Measurements from ENCODE around the gene ANKRD12.
"Not testable (repeated sequence)": the region's sequence is repeated elsewhere in the genome, so short reads cannot be mapped to it uniquely, and the experiment has no call there.

Gene ANKRD12

DNA sequence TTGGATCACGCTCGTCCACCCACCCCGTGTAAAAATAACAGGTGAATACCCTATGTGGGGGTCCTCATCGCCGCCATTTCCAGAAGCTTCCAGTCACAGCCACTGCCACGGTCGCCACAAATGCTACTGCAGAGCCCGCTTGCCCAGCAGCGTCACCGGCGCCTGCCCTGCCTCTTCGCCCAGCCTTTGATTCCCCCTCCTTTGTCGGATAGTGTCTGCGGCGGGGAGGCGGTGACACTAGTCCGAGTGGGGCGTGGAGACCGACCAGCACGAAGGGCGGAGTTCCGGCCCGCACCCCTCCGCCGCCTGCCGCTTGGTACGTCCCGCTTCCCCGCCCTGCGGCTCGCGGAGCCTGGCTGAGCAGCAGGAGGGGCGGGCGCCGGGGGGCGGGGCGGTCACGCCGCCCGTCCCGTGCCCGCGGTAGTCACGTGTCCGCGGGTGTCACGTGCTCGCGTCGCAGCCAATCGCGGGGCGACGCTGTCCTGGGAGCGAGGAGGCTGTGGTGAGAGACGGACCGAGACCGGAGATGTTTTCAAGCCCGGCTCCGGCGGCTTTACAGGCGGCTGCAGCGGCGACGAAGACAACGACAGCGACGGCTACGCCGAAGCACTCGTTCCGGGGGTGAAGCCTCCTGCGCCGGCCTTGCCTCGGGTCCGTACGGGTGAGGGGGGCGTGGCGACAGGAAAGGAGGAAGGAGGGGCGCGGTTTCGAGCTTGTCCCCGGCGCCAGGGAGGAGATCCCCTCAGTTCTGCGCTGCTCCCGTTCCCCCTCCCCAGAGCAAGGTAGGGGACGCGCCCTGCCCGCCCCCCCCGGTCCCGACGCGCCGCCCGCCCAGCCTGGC lies at the start of gene ANKRD12:
ANKRD12 (plus strand) TSS at position 467 of the 841 bp plus-strand sequence. CDS start 45,652 bp downstream, outside the sequence.
- DNase-seq, result peak; percentile 99

DNA sequence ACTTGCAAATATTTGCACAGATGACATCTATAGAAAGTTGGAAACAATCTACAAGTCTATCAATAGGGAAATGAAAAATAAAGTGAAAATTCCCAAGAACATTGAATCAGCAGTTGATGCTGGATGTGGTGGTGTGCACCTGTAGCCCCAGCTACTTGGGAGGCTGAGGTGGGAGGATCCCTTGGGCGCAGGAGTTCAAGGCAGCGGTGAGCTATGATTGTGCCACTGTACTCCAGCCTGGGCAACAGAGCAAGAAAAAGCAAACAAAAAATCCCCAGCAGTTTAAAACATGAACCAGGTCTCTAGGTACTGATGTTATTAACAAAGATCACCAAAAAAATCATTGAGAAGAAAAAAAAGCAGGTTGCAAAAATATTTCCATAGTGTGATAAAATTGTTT lies 49.4 kb upstream of the ANKRD12 start:
- no peak for DNase-seq

DNA sequence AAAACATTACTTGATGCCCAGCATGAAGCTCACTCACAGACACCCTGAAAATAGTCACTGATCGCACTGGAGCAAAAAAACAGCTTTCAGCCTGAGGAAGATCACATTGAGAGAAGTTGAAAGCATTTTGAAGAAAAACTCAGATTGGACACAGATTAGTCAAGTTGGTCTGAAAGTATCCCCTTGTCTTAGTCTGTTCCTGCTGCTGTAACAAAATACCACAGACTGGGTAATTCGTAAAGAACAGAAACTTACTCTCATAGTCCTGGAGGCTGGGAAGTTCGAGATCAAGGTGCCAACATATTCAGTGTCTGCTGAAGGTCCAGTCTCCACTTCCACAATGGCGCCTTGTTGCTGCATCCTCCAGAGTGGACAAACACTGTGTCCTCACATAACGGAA lies 48.3 kb upstream of the ANKRD12 start:
- DNase-seq, result no peak

DNA sequence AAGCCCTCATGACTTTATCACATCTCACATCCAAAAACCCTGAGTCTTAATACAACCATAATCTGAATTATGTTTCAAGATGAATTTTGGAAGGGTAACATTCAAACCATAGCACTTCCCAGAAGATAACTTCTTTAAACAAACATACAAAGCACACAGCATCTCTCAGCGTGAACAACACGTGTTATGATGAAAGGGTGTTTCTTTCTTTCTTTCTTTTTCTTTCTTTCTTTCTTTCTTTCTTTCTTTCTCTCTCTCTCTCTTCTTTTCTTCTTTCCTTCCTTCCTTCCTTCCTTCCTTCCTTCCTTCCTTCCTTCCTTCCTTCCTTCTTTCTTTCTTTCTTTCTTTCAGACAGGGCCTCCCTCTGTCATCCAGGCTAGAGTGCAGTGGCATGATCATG lies 47.9 kb upstream of the ANKRD12 start:
- not testable (repeated sequence) for DNase-seq

DNA sequence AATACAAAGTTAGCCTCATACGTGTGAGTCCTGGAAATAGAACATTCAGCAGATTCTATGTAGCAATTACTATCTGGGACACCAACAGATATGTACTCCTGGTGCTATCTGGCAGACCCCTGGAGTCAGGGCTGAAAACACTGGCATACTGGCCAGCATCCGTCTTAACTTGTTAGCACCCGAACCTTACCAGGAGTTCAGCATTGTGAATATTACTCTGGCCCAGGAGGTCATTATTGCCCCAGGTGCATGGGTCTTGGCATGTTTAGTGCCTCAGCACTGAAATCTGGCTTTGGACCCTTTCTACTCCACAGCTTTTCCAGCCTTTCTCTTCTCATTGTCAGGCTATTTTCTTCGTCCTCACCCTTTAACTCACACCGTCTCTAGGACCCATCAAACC lies 46.0 kb upstream of the ANKRD12 start:
- no peak for DNase-seq

DNA sequence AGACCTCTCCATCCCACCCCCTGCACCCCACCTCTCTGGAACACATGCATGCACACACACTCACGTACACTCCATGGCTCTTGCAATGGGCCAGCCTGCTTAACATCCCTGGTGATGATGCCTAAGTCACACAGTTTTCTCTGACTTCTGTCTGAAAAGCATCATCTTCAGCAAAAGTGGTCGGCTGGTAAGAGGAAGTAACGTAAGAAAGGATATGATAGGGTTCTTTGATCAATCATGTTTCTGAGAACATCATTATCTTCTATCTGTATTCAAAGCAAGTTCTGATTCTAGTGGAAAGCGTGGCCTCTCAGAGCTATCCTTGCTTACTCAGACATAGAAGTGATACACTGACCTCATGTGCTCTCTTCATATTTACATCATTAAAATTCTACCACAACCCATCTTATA lies 45.5 kb upstream of the ANKRD12 start:
- peak; percentile 80 for DNase-seq

DNA sequence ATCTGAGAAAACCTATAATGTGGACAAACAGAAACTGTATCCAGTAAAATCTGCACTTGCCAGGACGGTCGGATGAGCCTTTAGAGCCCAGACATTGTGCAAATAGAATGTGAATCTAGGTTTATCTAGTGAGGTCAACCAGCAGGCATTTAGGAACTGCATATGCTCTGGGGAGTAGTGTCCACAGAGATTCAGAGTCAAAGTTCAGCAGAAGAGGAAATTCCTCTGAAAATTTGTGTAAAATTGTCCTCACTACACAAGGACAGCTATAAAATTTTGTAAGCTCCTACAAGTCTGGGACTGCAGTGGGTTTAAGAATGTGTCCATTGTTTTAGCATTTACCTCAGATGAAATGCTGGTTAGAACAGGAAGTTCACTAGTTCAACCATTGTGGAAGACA lies 43.9 kb upstream of the ANKRD12 start:
- no peak for DNase-seq

DNA sequence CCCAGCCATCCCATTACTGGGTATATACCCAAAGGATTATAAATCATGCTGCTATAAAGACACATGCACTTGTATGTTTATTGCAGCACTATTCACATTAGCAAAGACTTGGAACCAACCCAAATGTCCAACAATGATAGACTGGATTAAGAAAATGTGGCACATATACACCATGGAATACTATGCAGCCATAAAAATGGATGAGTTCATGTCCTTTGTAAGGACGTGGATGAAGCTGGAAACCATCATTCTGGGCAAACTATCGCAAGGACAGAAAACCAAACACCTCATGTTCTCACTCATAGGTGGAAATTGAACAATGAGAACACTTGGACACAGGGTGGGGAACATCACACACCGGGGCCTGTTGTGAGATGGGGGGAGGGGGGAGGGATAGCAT lies 43.5 kb upstream of the ANKRD12 start:
- not testable (repeated sequence) for DNase-seq

DNA sequence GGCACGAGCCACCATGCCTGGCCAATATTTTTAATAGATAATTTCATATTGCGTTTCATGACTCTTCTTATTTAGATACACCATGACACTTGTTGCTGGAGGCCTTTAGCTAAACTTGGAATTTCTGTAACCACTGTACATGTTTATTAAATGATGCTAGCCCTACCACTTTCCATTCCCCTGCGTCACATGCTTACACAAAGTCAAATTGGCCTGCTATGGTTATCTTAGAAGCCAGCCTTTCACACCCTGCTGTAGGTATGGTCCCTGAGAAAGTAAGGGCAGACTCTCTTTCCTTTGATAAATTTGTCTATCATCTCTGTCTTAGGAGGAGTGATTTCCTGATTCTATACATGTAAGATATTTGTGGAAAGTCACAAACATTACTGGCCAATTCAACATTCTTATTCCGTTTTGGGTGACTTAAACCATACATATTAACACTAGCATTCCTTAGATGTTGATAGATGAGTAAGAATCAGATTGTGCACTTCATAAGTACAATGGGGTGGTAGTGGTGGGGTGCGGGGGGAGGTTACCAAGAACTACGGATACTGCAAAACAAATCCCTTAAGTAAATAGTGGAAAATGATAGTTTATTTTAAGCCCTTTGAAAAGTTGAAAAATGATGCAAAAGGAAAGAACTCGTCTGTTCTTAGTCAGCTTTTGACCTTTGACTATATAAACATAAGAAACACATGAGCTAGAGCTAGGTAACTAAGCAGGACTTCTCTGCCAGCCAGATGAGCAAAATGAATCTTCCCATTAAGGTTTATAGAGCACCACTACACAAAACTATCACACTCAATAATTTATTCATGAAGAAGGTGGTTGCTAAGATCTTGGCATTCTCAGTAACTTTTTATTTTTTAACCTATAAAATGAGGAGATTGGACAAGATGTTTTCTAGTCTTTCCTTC lies 42.0 kb upstream of the ANKRD12 start:
- no peak for DNase-seq

DNA sequence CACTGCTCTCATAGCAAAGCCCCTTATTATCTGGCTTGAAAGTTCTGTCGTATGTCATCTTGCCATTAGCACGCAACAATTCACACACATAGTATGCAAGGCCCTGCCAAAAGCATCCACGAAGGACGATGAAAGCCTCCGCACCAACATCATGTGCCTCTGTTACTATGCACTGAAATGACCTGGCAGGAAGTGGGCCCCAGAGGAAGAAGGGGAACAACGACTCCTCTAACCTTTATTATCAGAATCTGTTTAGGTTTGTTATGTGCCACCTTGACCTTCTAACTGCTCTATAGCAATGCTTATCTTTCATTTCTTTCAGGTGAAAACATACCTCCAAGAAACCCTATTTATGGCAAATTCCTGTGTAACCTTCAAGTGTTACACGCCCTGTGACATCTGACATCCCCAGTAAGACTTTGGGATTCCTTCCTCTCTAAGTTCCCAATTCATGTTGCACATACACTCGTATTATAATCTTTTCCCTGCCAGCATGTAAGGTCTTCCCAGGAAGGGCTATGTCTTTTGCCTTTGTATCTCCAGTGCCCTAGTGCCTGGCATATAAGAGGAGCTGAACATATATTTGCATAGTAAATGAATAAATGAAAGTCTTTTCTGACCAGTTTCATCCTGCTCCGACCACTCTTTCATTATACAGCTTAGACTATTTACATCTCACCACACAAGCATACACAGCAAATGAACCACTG lies 41.1 kb upstream of the ANKRD12 start:
- DNase-seq, result peak; percentile 72

DNA sequence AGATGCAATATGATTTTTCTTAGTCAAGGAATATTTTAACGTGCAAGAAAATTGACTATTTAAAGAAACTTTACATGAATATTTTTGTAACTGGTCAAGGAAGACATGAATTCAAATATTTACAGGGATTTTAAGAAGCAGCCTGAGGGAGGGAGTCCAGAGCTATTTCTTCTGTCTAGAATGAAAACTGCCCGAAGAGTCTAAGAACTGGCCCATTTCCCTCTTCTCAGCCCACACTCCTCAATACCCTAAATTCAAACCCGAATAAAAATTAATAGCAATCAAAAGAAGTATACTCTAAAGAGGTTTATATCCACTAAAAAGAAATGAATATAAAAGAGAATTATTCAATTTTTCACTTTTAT lies 40.6 kb upstream of the ANKRD12 start:
- no peak for DNase-seq

DNA sequence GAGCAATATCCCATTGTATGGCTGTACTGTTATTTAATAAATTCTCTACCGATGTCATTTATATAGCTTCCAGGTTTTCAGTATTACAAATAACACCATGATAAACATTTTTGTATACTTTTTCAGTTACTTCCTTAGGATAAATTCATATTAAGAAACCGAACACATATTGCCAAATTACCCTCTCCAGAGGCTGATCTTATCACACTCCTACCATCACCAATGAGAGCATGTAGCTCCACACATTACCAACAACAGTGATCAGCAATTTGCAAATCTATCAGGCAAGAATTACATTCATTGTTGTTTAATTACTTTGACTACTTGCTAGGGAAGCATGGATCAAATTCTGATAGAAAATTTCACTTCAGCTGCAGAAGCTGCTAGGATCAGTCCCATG lies 39.9 kb upstream of the ANKRD12 start:
- no peak for DNase-seq

DNA sequence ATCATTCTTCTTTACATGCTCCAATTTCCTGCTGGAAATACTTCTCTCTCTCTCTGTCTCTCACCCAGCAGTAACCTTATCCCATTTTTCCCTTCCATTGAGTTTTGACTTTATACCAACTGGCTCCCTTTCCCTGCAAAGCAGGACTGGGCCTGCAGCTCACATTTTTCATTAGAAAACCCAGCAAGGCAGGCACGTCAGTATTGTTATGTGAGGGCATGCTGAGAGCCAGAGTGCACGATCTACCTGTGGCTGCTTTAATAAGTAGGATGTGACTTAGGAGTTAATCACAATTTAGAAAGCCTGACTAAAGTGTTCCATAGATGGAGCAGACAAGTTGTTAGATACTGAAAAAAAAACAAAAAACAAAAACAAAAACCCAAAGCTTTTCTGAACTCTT lies 39.2 kb upstream of the ANKRD12 start:
- no peak for DNase-seq

DNA sequence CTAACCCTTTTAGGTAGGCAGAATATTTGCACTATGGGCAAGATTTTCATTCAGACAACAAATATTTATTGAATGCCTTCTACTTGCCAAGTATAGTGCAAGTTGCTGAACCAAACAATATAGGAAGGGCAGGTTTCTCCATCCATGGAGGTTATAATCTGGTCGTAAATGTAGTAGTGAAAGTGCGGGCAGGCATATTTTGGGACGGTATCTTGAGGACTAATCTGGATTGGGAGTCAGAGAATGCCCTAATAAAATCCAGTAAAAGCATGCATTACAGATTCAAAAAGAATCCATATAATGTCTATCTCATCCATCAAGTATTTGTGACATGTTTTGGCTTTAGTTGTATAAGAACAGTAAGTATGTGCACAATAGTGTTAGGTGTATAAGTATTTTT lies 35.8 kb upstream of the ANKRD12 start:
- no peak for DNase-seq

DNA sequence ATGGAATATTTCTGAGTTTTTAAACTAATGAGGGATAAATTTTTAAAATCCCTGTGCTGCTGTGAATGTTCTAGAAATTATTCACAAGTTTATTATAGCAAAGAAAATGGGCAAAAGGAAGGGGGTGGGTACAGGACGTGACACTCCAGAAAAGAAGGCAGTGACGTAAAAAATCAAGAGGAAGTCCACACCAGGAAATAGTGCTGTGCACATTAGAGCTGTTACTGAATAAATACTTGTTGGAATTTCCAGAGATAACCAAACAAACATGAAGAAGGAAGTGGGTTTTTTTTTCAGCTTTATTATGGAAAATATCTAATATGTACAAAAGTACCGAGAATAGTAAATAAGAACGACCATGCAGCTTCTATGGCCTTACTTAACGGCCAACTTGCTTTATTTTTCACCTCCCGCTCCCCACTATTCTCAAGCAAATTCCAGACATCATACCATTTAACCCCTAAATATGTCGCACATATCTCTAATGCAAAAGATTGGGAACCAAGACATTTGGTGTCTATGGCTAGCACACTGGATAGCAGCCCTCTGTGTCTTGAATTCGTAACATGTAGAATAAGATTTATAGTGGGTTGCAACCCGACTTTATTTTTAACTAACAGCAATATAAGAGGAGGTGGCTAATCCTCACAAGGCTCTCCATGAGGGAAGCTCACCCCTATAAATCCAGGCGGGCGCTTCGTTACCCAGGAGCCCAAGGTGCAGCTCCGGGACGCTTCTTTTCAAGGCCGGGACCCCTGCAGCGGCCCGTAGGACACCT lies 34.7 kb upstream of the ANKRD12 start:
- peak; percentile 86 for DNase-seq

DNA sequence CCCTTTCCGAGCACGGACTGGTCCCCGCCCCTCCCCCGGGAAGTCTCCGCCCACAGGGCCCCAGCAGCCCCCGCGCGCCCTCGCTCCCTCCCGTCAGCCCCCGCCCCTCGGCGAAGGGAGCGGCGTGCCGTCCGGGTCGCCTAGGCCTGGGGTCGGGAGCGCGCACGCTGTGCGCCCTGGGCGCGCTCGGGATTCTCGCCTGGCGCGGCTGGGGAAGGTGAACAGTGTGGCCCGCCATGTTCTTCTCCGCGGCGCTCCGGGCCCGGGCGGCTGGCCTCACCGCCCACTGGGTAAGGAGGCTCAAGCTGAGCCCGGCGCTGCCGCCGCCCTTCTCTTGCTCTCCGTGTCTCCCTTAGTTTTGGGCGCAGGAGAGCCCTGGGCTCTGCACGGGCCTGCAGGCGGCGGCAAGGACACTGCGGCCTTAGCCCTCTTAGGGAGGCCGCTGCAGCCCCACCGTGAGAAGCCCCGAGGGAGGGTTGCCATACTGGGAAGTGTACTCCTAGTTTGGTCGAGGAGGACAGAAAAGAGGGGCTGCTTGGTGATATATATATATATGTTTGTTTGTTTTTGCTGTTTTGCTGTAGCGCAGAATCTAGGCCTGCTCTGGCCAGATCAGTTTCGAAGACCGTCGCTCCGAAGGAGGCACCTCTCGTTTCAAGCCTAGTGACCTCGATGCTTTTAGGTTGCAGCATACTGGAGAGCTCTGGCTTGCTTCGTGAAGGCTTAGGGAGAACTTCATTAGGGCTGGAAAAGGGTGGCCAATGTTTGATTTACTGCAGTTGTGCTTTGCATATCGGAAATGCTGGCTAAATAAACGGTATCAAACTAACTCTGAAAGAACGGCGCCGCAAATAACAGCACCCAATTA lies 33.8 kb upstream of the ANKRD12 start, which contains the start of gene NDUFV2:
NDUFV2 (plus strand) TSS at position 192 of the 868 bp plus-strand sequence; CDS start at position 237, 45 bp downstream.
- peak; percentile 97 for DNase-seq

DNA sequence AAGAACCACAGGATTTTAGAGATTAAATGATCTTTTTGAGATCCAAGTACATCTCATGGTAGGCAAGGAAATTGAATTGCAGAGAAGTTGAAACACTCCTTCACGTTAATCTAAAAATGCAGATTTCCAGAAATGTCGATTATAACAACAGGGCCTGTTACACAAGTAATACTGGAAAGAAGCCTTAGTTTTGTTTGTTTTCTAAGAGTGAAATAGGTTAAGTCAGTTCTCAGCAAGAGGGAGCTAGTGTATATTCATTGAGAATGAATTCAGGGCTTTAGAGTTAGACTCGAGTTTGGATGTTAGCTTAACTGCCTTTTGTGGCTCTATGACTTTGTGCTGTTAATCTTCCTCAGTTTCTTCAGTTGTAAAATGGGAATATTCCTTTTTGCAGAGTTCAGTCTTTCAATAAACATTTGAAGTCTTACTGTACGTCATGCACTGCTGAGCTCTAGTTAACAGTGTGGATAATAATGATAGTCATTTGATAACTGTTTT lies 33.2 kb upstream of the ANKRD12 start:
- DNase-seq, result peak; percentile 58

DNA sequence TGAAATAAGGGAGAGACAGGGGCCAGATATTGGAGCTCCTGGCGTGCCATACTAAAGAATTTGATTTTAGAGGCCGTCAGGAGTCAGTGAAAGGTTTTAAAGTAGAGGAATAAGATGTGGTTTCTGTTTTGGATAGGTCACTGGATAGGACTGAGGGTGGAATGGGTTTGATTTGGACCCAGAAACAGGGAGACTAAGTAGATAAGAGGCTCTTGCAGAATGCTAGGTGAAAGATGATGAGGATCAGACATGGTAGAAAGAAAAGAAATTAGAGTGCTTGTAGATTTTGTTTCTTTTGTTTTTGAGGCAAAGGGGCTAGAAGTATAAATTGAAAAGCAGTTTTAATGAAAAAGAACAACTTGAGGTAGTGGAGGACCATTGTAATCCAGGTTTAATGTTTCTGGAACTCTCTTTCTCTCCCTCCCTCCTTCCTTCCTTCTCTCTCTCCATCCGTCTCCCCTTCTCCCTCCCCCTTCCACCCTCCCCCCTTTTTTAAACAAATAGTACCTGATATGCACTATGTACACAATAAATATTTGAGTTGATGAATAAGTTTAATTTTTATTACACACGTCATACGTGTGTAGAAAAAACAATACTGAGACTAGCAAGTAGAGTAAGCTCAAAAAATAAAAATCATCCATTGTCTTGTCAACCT lies 32.2 kb upstream of the ANKRD12 start:
- no peak for DNase-seq

DNA sequence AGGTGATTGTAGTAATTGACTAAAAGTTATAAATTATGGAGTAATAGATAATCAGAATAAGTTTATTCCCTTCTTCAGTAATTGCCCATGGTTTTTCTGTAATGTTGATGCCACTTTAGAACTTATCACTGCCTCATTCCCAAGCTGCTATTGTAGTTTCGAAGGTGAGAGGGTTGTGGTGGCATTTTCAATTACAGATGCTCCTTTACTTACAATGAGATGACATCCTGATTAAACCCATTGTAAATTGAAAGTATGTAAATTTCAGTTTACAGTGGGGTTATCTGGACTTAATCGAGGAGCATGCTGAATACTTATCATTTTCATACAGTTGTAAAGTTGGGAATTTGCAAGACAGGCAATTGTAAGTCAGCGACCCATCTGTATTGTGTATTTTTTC lies 31.2 kb upstream of the ANKRD12 start:
- DNase-seq, result no peak

DNA sequence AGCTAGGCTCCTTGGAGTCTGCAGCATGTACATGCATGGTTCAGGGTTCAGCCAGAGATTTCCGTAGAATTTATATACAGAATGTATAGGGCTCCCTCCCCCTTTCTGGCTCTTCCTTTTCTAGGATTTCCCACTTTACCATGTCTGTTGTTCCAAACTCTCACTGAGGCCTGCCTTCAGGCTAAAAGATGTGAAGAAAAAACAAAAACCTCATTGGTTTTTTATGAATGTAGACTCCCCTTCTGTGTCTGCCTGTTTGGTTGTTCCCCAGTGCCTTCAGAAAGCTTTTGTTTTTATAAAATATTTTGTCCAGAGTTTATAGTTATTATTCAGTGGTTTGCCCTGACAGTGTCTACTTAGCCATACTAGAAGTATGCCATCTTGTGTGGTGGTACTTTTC lies 30.5 kb upstream of the ANKRD12 start:
- DNase-seq, result no peak
